Activated CD4-positive, alpha-beta T cell treated with anti-CD3 and anti-CD28 coated beads, Interleukin-2, amount 50 U/mL, for 4 hours (primary cell): Measurements from ENCODE around the gene TRIM9.
"Not testable (repeated sequence)": the region's sequence is repeated elsewhere in the genome, so short reads cannot be mapped to it uniquely, and the experiment has no call there.

Experiments
- DNase-seq, 2 experiments: peaks; one replicate each; pipeline ENCODE4 v3.0.0-alpha.2; 2020

Gene TRIM9

GRCh38 chr14:50955373-50956043 lies 139.4 kb downstream of the TRIM9 start:
- DNase-seq = no peak

- no peak for DNase-seq
Observed at GRCh38 chr14:50954811-50955372, 140.0 kb downstream of the TRIM9 start.

- no peak for DNase-seq
Observed at GRCh38 chr14:50953502-50953901, 141.4 kb downstream of the TRIM9 start.

- no peak for DNase-seq
Observed at GRCh38 chr14:50951032-50951431, 143.9 kb downstream of the TRIM9 start.

GRCh38 chr14:50948205-50948604 lies 146.7 kb downstream of the TRIM9 start:
- DNase-seq = no peak

- no peak for DNase-seq
Observed at GRCh38 chr14:50947446-50947845, 147.5 kb downstream of the TRIM9 start.

- DNase-seq = no peak
Observed at GRCh38 chr14:50946234-50946935, 148.5 kb downstream of the TRIM9 start.

- DNase-seq = no peak
Observed at GRCh38 chr14:50944647-50945413, 150.1 kb downstream of the TRIM9 start.

- DNase-seq = peak in 1 of 2 experiments; percentile 11
Observed at GRCh38 chr14:50943943-50944646, 150.8 kb downstream of the TRIM9 start, which contains the start of gene PYGL. PYGL (minus strand) TSS chr14:50944483; CDS start chr14:50944403, 80 bp downstream.

GRCh38 chr14:50943261-50943942 lies 151.5 kb downstream of the TRIM9 start:
- DNase-seq = no peak

- not testable (repeated sequence) for DNase-seq
Observed at GRCh38 chr14:50941638-50942037, 153.3 kb downstream of the TRIM9 start.

- no peak for DNase-seq
Observed at GRCh38 chr14:50941151-50941550, 153.8 kb downstream of the TRIM9 start.

- DNase-seq = no peak
Observed at GRCh38 chr14:50937800-50938199, 157.1 kb downstream of the TRIM9 start.

GRCh38 chr14:50937325-50937724 lies 157.6 kb downstream of the TRIM9 start:
- DNase-seq = no peak

GRCh38 chr14:50936882-50937281 lies 158.0 kb downstream of the TRIM9 start:
- DNase-seq = no peak

GRCh38 chr14:50936016-50936340 lies 158.9 kb downstream of the TRIM9 start:
- no peak for DNase-seq

GRCh38 chr14:50935126-50936015 lies 159.5 kb downstream of the TRIM9 start:
- no peak for DNase-seq

GRCh38 chr14:50932592-50933495 lies 162.1 kb downstream of the TRIM9 start:
- DNase-seq = no peak

GRCh38 chr14:50932156-50932555 lies 162.7 kb downstream of the TRIM9 start:
- DNase-seq = no peak

GRCh38 chr14:50931559-50931958 lies 163.3 kb downstream of the TRIM9 start:
- no peak for DNase-seq
